ENCODE results near the gene MIB1. TPM values are rescaled to one million over a fixed set of nuclear protein-coding genes. Genes with fewer than 3 reads are reported as not detected.

The MIB1 gene
- total and polyA plus RNA-seq, 9 of the 15 experiments (the other 6 are each of a cell fraction or from before 2014, with no cell fraction given) = 7.2 to 43.8 (median 23.2) TPM

DNA sequence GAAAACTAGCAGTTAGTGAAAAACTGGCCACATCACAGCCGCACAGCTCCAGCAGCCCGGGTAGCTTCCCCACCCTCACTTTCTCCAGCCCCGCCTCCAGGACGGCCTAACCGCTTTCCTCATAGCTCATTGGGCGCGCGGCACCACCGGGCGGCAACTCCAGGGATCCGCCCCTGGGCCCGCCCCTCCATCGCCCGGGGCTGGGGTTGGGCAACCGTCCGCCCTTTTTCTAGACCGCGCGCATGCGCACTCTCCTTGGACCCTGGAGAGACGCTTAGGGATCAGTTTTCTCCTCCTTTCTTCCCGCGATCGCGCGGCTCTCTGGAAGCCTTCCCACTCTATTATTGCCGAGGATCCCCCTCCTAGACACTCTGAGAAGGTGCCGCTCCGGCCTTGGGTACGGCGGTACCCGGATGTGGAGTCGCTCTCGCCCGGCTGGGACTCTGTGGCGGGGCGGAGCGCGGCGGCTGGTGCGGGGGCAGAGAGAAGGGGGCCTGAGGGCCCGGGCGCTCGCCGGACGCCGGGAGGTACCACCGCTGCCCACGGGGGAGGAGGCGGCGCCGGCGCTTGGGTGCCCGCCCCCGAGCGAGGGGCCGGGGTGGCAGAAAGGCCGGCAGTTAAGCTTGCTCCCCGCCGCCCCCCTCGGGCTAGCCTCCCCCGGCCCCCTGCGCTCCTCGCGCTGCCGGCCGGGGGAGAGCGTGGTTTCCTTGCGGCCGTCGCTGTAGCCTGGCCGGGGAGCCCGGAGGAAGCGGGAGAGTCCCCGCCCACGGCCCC is at the start of gene MIB1 (continued):
- TF ChIP-seq, protein P1, sequence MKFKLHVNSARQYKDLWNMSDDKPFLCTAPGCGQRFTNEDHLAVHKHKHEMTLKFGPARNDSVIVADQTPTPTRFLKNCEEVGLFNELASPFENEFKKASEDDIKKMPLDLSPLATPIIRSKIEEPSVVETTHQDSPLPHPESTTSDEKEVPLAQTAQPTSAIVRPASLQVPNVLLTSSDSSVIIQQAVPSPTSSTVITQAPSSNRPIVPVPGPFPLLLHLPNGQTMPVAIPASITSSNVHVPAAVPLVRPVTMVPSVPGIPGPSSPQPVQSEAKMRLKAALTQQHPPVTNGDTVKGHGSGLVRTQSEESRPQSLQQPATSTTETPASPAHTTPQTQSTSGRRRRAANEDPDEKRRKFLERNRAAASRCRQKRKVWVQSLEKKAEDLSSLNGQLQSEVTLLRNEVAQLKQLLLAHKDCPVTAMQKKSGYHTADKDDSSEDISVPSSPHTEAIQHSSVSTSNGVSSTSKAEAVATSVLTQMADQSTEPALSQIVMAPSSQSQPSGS (CRISPR knock-in tag; IDR thresholded peaks at IDR 0.05) = no peak
- TF ChIP-seq, protein P2, sequence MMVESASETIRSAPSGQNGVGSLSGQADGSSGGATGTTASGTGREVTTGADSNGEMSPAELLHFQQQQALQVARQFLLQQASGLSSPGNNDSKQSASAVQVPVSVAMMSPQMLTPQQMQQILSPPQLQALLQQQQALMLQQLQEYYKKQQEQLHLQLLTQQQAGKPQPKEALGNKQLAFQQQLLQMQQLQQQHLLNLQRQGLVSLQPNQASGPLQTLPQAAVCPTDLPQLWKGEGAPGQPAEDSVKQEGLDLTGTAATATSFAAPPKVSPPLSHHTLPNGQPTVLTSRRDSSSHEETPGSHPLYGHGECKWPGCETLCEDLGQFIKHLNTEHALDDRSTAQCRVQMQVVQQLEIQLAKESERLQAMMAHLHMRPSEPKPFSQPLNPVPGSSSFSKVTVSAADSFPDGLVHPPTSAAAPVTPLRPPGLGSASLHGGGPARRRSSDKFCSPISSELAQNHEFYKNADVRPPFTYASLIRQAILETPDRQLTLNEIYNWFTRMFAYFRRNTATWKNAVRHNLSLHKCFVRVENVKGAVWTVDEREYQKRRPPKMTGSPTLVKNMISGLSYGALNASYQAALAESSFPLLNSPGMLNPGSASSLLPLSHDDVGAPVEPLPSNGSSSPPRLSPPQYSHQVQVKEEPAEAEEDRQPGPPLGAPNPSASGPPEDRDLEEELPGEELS (CRISPR knock-in tag; IDR thresholded peaks at IDR 0.05; ENCODE audit: borderline replicate concordance) = no peak
- TF ChIP-seq BACH1 (tag; IDR thresholded peaks at IDR 0.05) = no peak
- no peak for TF ChIP-seq CSDE1 (IDR thresholded peaks at IDR 0.05)
- no peak for TF ChIP-seq MTA1 (IDR thresholded peaks at IDR 0.05; ENCODE audit: borderline replicate concordance)
- peak; percentile 50 for TF ChIP-seq KDM5B (IDR thresholded peaks at IDR 0.05; ENCODE audit: insufficient replicate concordance, low read depth, low read length)
- no peak for TF ChIP-seq EP300 (IDR thresholded peaks at IDR 0.05; ENCODE audit: low read length)
- no peak for TF ChIP-seq HMG20B (CRISPR knock-in tag; IDR thresholded peaks at IDR 0.05)
- peak; percentile 91 for TF ChIP-seq VEZF1 (CRISPR knock-in tag; IDR thresholded peaks at IDR 0.05)
- TF ChIP-seq HINFP (tag; conservative IDR thresholded peaks at IDR 0.05; ENCODE audit: low read depth) = no peak
- TF ChIP-seq, protein P3, sequence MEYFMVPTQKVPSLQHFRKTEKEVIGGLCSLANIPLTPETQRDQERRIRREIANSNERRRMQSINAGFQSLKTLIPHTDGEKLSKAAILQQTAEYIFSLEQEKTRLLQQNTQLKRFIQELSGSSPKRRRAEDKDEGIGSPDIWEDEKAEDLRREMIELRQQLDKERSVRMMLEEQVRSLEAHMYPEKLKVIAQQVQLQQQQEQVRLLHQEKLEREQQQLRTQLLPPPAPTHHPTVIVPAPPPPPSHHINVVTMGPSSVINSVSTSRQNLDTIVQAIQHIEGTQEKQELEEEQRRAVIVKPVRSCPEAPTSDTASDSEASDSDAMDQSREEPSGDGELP (CRISPR knock-in tag; IDR thresholded peaks at IDR 0.05; ENCODE audit: borderline replicate concordance) = peak; percentile 53; the same call in 1 of the 2 replicates
- TF ChIP-seq TRIM28 (IDR thresholded peaks at IDR 0.05) = no peak
- TF ChIP-seq, protein P4, sequence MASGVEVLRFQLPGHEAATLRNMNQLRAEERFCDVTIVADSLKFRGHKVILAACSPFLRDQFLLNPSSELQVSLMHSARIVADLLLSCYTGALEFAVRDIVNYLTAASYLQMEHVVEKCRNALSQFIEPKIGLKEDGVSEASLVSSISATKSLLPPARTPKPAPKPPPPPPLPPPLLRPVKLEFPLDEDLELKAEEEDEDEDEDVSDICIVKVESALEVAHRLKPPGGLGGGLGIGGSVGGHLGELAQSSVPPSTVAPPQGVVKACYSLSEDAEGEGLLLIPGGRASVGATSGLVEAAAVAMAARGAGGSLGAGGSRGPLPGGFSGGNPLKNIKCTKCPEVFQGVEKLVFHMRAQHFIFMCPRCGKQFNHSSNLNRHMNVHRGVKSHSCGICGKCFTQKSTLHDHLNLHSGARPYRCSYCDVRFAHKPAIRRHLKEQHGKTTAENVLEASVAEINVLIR (CRISPR knock-in tag; IDR thresholded peaks at IDR 0.05) = no peak
- TF ChIP-seq, protein P5, sequence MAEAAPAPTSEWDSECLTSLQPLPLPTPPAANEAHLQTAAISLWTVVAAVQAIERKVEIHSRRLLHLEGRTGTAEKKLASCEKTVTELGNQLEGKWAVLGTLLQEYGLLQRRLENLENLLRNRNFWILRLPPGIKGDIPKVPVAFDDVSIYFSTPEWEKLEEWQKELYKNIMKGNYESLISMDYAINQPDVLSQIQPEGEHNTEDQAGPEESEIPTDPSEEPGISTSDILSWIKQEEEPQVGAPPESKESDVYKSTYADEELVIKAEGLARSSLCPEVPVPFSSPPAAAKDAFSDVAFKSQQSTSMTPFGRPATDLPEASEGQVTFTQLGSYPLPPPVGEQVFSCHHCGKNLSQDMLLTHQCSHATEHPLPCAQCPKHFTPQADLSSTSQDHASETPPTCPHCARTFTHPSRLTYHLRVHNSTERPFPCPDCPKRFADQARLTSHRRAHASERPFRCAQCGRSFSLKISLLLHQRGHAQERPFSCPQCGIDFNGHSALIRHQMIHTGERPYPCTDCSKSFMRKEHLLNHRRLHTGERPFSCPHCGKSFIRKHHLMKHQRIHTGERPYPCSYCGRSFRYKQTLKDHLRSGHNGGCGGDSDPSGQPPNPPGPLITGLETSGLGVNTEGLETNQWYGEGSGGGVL (CRISPR knock-in tag; IDR thresholded peaks at IDR 0.05) = no peak
